ENCODE measurements around the gene DCAF11.
A peak's percentile ranks its signal among the peaks of the same experiment; 100 is the strongest.

Gene DCAF11

DNA sequence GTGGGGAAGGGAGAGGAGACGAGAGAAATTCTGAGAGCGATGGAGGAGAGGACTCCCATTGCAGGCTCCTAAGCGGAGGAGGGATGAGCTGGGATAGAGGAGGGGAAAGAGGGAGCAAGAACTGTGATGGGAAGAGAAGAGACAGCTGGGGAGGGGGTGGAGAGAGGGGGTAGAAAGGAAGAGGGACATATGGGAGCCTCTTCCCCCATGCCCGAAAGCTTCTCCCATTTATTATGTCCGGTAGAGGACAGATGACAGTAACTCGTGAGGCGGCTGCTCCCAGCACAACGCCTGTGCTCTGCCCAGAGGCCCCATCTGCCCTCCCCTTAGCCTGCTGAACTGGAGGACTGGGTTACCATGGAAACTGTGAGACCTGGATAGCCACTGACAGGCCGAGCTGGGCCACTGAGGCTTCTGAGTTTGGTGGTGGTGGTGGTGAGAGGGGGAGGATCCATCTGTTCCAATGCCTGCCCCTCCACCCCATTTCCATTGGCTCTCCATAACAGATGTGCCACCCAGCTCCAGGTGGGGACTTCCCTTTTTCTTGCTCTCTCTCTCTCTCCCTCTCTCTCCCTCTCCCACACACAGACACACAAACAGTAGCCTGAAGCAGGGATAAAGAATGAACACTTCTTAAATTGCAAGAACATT lies 35.0 kb upstream of the DCAF11 start:
- DNase-seq: no peak

- DNase-seq: no peak
These were observed 34.4 kb upstream of the DCAF11 start for GRCh38 chr14:24080142-24080530.

DNA sequence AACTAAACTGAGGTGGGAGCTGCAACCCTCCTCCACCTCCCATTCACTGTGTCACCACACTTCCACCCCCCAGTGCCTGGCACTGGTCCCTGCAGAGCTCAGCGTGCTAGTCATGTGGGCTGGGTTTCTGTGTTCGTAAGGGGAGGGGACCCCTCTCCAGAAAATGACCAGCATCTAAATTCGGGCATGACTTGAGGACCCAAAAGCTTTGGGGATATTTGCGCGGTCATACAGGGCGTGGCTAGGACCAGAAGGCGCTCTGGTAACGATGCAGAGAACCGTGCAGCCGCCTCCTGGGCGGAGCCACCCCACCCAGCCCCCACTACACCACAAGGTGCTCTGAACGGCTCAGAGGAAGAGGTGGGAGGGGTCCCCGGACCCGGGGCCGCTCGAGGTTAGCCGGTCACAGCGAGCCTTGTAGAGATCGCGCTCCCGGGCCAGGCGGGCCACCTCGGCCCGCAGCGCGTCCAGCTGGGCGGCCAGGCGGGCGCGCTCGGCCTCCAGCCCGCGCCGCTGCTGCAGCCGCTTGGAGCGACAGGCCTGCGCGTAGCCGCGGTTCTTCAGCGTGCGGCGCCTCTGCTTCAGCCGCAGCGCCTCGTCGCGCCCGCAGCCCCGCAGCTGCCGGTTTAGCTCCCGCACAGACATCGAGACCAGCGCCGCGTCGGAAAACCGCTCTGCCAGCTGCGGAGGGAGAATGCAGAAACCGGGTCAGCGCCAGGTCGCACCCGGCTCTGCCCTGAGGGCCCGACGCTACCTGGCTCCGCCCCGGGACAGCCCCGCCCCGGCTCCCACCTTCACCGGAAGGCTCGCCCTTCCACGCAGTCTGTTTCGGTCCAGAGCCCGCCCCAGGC lies 33.5 kb upstream of the DCAF11 start:
- peak; percentile 61 for DNase-seq

DNA sequence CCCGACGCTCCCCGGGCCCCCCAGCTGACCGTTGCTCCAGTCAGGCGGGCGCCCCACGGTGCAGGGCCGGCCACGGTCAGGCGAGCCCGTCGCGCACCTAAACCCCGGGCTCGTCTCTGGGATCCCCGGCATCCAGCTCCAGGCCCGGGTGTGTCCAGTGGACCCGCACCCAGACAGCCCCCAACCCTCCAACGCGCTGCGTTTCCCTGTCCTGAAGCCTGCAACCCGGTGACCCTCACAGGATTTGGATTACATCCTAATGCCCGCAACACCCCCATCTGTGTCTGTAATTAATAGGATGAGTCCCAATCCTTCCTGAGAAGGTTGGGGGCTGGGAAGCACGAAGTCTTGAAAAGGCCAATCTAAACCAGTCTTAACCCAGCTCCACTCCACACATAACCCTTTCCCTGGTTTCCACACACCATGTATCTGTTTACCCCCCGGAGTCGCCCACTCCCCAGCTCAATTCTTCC lies 32.8 kb upstream of the DCAF11 start:
- no peak for DNase-seq

DNA sequence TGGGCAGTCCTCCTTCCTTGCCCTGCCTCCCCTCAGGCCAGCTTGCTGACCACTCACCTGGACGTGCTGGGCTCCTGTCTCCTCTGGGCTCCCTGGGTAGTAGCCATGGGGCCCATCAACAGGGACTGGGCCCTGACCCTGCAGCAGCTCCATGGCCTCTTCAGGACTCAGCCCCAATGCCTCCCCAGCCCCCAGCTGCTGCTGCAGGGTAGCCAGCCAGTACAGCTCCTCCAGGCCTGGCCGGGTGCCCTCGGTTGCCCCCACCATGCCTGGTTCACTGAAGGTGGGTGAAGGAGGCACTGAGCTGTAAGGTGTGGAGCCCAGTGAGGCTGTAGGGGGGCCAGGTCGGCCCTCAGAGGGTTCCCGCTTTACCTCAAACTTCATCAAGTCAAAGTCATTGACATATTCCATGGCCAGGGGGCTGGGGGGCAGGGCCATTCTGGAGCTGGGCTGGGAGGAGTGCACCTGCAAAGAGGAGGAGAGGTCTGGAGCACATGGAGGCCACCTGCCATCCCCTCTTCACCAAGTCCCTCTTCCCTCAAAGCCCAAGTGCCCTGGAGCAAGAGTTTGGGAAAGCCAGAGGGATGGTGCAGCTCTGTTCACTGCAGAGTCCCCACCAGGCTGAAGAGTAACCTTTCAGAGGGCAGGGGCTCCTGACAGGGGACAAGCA lies 32.0 kb upstream of the DCAF11 start:
- DNase-seq: no peak

DNA sequence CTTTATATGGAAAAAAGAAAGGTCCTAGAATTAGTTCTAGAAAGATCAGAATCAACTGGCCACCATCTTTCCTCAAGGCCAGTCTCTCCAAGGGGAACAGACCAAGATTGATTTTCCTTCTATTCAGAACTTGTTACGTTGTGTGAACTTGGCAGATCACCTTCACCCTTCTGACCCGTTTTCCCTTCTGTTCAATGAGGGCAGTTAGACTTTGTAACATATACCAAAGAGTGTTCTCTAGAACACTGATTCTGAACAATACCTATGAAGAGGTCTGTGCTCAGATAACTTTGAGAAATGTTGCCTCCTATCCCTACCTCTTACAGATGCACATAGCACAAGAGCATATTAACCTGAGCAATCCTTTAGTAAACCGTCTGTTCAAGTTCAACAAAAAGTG lies 31.1 kb upstream of the DCAF11 start:
- no peak for DNase-seq

DNA sequence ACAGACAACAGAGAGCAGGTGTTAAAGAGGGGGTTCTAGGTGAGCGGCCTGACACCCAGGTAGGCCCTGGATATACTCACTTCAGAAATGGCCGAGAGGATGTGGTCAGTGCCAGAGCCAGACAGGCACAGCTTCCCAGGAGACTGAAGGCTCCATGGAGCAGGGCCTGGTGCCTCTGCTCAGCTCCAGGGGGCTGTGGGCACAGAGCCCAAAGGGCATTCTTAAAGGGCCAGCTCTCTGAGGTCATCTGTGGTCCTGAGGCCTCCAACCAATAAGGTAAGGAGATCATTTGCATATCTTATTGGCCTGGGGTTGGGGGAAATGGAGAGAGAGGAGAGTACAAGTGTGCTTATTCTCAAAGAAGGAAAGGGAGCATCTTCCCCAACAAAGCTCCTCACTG lies 30.1 kb upstream of the DCAF11 start:
- no peak for DNase-seq

DNA sequence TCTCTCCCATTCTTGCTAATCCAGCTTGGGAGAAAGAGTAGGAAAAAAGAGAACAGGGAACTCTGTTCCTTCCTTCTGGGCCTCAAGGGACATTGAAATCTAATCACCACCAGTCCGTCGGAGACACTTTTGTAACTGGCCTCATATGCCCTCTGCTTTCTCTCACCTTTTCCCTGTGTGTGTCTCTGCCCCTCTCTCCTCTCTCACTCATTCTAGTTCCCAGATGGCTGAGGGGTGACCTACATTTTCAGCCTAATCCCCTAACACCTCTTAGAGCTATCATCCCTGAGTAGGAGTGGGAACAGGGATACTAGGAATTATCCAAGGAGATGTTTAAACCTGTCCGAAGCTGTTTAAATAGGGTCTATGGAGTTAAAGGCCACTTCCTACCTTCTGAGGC lies 29.4 kb upstream of the DCAF11 start:
- DNase-seq: no peak

DNA sequence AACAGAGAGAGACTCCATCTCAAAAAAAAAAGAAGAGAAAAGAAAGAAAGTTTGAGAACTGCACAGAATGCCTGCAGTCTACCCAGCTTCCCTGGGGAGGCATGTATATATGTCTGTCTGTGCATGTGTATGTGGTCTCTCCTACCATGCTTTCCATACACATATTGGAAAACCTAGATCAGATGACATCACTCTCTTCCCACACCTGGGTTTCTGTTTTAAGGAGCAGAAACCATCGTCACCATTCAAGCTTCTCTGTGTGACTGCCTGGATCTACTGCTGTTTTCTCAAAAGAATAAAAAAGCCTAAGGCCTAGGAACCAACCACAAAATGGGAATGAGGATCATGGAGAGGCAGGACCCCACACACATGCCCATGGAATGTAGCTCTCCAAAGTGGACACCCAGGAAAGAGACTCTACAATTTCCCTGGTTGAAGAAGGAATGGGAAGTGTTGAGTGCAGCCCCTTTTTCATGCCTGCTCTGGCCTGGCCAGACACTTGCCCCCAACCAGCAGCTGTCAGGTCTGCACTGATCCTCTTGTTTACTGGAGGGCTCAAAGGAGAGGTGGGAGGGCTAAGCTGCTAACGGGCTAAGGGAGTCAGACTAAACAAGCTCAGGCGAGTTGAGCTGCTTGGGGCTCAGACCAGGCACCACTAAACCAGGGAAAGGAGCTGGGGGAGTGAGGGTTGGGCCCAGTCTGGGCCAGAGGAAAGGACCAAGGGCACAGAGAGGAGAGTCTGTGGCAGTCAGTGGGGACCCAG lies 28.2 kb upstream of the DCAF11 start:
- DNase-seq: no peak

DNA sequence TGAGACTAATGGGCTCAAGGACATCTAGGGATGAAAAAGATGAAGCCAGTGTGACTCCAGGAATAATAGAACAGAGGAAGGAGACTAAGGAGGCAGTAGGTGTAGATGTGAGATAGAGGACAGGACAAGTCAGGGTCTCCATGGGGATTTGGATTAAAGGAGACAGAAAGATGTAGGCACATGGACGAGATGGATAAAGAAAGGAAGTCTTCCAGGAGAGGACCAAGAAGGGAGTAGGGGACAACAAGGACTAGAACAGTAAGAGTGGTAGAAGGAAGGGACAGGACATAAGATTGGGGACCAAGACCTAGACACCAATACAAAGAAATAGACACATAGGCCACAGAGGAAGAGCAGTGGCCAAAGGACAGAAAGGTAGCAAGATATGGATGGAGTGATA lies 27.6 kb upstream of the DCAF11 start:
- DNase-seq: no peak

DNA sequence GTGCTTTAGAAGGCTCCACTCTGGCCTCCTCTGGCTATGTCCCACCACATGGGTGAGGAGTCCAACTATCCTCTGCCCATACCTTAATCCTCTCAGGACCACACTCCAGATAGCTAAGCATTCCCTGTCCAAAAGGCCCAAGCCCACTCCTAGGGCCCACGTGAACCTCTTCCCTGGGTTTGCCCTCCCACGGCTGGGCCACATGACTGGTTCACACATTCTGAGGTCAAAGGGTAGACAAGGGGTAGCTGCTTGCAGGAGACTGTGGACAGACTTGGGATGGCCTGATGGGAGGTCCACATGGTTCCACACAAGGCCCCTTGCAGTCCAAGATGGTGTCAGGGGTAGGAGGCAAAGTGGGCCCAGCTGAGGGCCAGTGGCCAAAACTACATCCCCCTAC lies 26.5 kb upstream of the DCAF11 start:
- no peak for DNase-seq

DNA sequence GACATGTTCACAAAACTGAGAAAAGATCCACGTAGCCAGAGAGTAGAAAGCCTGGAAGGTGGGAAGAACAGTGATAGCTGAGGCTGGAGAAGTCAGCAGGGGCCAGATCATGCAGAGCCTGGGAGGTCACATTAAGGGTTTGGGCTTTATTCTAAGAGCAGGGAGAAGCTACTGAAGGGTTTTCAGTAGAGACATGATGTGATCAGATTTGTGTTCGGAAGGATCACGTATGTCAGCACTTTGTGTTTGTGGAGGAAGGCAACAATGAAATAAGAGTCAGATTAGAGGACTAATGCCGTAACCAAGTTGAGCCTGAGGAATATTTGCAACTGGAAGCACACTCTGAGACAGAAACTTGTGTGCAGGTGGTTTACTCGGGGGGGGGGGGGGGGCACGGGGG lies 24.7 kb upstream of the DCAF11 start:
- no peak for DNase-seq

DNA sequence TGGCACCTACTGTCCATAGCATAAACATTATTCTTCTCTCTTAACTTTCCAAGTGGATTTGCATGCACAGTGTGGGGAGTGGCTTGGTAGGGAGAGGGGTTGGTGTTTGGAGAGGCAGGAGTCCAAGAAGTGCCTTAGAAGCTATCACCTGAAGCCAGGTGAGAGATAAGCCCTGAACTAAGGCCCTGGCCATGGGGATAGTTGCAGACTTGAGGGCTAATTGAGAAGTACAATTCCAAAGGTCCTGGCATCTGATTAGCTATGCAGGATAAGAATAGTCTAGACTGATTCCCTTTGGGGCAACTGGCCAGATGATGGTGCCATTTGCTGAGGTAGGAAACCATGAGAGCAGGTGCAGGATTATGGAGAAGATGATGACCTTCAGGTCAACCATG lies 22.5 kb upstream of the DCAF11 start:
- DNase-seq: no peak

- DNase-seq: no peak
These were observed 21.9 kb upstream of the DCAF11 start for GRCh38 chr14:24092505-24093206.

- DNase-seq: no peak
These were observed 21.2 kb upstream of the DCAF11 start for GRCh38 chr14:24093207-24093900.

GRCh38 chr14:24093901-24094840 lies 20.4 kb upstream of the DCAF11 start, which contains the start of gene PCK2:
TSS of gene PCK2 (plus strand) at chr14:24094311. CDS start at chr14:24094406, 95 bp downstream.
- DNase-seq: peak; percentile 90

GRCh38 chr14:24094841-24095270 lies 19.7 kb upstream of the DCAF11 start:
- DNase-seq: no peak

DNA sequence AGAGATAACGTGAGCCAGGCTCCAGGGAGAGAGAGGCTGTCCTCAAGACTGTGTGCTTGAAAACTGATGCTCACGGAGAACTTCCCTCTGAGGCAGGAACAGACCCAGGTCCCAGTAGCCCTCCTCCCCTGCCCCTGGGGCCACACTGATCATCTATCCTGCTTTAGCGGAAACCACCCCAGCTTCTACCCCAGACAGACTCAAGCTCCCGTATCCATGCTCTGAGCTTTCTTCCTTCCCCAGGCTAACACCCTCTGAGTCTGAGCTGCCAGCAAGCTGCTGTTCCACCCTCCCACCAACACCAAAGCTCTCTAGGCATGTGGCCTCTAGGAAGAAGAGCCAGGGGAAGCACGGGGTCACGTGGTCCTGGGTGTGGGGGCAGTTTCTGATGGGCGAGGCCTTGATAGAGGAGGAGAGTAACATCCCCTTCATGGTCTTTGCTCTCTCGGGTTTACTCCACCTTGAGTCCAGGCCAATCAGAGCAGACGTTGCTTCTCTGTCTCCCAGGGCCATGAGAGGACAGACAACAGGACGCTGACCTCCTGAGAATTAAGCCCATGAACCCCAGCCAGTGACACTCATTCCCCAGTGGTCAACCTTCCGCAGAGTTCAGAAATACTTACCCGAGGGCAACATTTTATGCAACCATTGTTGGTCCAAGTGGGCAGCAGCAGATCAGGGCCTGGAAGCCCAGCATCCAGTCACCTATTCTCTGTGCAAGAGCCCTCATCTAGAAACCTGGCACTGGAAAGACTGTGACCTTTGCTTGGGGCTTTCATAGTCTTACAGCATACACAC lies 19.1 kb upstream of the DCAF11 start:
- no peak for DNase-seq

DNA sequence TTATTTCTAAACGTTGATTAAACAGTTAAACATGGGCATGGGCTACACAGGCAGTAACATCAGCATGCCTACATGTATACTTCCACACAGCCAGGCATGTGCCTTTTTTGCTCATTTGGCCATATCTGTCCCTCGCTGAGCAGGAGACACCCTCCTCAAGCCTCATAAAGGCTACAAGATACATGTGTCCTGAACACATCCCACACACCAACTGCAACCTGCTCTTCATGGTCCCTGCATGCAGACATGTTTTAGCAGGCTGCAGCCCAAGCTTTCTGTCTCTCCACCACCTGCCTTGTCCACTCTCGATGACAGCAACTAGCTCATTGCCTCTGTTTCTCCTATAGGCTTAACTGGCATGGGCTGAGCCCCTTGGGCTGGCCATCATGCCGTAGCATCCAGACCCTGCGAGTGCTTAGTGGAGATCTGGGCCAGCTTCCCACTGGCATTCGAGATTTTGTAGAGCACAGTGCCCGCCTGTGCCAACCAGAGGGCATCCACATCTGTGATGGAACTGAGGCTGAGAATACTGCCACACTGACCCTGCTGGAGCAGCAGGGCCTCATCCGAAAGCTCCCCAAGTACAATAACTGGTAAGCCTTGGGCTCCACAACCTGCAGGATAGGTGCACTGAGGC lies 17.9 kb upstream of the DCAF11 start:
- DNase-seq: no peak

Data from NCI-H774 (cell line).